ENCODE measurements around the gene CD3G.

DNA sequence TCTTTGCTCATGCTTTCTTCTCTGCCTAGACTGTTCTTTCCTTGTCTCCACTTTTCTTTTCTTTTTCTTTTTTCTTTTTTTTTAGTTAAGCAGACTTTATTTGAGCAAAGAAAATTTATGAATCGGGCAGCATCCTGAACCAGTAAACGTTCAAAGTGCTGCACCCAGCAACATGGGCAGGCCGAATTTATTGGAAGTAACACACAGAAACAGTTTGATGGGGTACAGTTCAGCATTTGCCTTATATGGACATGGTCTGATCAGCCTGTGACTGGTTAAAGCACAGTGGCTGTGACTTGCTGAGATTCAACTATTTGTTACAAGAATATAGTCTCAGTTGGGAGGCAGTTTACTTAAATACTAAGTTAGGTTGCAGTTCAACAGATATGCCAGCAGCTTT is 23.6 kb upstream of the CD3G start:
- TF ChIP-seq, protein P1, sequence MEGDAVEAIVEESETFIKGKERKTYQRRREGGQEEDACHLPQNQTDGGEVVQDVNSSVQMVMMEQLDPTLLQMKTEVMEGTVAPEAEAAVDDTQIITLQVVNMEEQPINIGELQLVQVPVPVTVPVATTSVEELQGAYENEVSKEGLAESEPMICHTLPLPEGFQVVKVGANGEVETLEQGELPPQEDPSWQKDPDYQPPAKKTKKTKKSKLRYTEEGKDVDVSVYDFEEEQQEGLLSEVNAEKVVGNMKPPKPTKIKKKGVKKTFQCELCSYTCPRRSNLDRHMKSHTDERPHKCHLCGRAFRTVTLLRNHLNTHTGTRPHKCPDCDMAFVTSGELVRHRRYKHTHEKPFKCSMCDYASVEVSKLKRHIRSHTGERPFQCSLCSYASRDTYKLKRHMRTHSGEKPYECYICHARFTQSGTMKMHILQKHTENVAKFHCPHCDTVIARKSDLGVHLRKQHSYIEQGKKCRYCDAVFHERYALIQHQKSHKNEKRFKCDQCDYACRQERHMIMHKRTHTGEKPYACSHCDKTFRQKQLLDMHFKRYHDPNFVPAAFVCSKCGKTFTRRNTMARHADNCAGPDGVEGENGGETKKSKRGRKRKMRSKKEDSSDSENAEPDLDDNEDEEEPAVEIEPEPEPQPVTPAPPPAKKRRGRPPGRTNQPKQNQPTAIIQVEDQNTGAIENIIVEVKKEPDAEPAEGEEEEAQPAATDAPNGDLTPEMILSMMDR (conservative IDR thresholded peaks at IDR 0.05), result no peak
- TF ChIP-seq ZFX (IDR thresholded peaks at IDR 0.05), result no peak
